ENCODE results near the gene CMSS1. TPM values are rescaled to one million over a fixed set of nuclear protein-coding genes. Genes with fewer than 3 reads are reported as not detected.
"Not testable (repeated sequence)": the region's sequence is repeated elsewhere in the genome, so short reads cannot be mapped to it uniquely, and the experiment has no call there.

CMSS1 gene
- total RNA-seq, 1 donor from 2014 or later, result 36.9 TPM

GRCh38 chr3:100089812-100090668, 272.4 kb downstream of the CMSS1 start:
- intact Hi-C loops (cut with DNase I), result no loop called here
- ATAC-seq (ENCODE audit: poor library complexity), result peak; percentile 81
- no peak for DNase-seq

GRCh38 chr3:100090669-100091005, 273.0 kb downstream of the CMSS1 start:
- ATAC-seq (ENCODE audit: poor library complexity), result peak; percentile 18
- intact Hi-C loops (cut with DNase I), result no loop called here

GRCh38 chr3:100093831-100094230, 276.2 kb downstream of the CMSS1 start:
- intact Hi-C loops (cut with DNase I), result no loop called here
- no peak for DNase-seq

More at GRCh38 chr3:100090669-100091005, 273.0 kb downstream of the CMSS1 start:
- DNase-seq, result no peak

GRCh38 chr3:100096286-100096685, 278.6 kb downstream of the CMSS1 start:
- DNase-seq; ATAC-seq (ENCODE audit: poor library complexity); intact Hi-C loops (cut with DNase I): not testable (repeated sequence)

More at GRCh38 chr3:100093831-100094230, 276.2 kb downstream of the CMSS1 start:
- no peak for ATAC-seq (ENCODE audit: poor library complexity)

- ATAC-seq (ENCODE audit: poor library complexity) (peak; percentile 16), DNase-seq (no peak)
- intact Hi-C loops (cut with DNase I), result no loop called here
Measured at GRCh38 chr3:100096866-100097265, 279.2 kb downstream of the CMSS1 start.

- intact Hi-C loops (cut with DNase I), result no loop called here
- no peak for DNase-seq
- peak; percentile 93 for ATAC-seq (ENCODE audit: poor library complexity)
Measured at GRCh38 chr3:100097919-100098783, 280.5 kb downstream of the CMSS1 start.

- ATAC-seq (ENCODE audit: poor library complexity), result no peak
- intact Hi-C loops (cut with DNase I), result no loop called here
- no peak for DNase-seq
Measured at GRCh38 chr3:100098784-100099070, 281.1 kb downstream of the CMSS1 start.

GRCh38 chr3:100099621-100100020, 282.0 kb downstream of the CMSS1 start:
- DNase-seq, result no peak
- ATAC-seq (ENCODE audit: poor library complexity), result no peak
- intact Hi-C loops (cut with DNase I), result no loop called here

GRCh38 chr3:100100425-100100824, 282.8 kb downstream of the CMSS1 start:
- DNase-seq, result no peak
- ATAC-seq (ENCODE audit: poor library complexity), result no peak
- intact Hi-C loops (cut with DNase I), result no loop called here

GRCh38 chr3:100102757-100103156, 285.1 kb downstream of the CMSS1 start:
- DNase-seq (no peak), ATAC-seq (ENCODE audit: poor library complexity) (peak; percentile 54)
- intact Hi-C loops (cut with DNase I), result no loop called here

- intact Hi-C loops (cut with DNase I), result no loop called here
- ATAC-seq (ENCODE audit: poor library complexity), result no peak
- no peak for DNase-seq
Measured at GRCh38 chr3:100103558-100104441, 286.1 kb downstream of the CMSS1 start.

- intact Hi-C loops (cut with DNase I), result no loop called here
- no peak for ATAC-seq (ENCODE audit: poor library complexity)
- DNase-seq, result no peak
Measured at GRCh38 chr3:100104442-100104798, 286.8 kb downstream of the CMSS1 start.

GRCh38 chr3:100104817-100105413, 287.3 kb downstream of the CMSS1 start:
- ATAC-seq (ENCODE audit: poor library complexity), result no peak
- intact Hi-C loops (cut with DNase I), result no loop called here
- no peak for DNase-seq

GRCh38 chr3:100105501-100105900, 287.8 kb downstream of the CMSS1 start:
- DNase-seq, result no peak
- intact Hi-C loops (cut with DNase I), result no loop called here
- ATAC-seq (ENCODE audit: poor library complexity), result no peak

GRCh38 chr3:100106094-100106493, 288.4 kb downstream of the CMSS1 start:
- DNase-seq (no peak), ATAC-seq (ENCODE audit: poor library complexity) (no peak)
- intact Hi-C loops (cut with DNase I), result no loop called here

GRCh38 chr3:100106531-100107141, 289.0 kb downstream of the CMSS1 start:
- DNase-seq, result no peak
- intact Hi-C loops (cut with DNase I), result no loop called here
- ATAC-seq (ENCODE audit: poor library complexity), result no peak

GRCh38 chr3:100107221-100107814, 289.7 kb downstream of the CMSS1 start:
- ATAC-seq (ENCODE audit: poor library complexity) (no peak), DNase-seq (no peak)
- intact Hi-C loops (cut with DNase I), result no loop called here

Data from Right ventricle myocardium superior (tissue), 1 donor.